PC-9 (cell line): ENCODE data around the gene OLFM4. TPM values are rescaled to one million over a fixed set of nuclear protein-coding genes. Genes with fewer than 3 reads are reported as not detected.

ENCODE experiments used
- BruUV-seq: library from RNA; stranded (reverse); fragments of 400-500 nt; replicated peaks from 2 replicates; lab custom pipeline; 2021; lab: Mats Ljungman, UMichigan
- CTCF ChIA-PET: fragments of 300-600 bp; sonication (Branson Sonifier 250); formaldehyde crosslinking; loops from one replicate; lab custom pipeline; 2022; ENCODE audit warnings: antibody characterized with exemption; lab: Charles Lee
- POLR2A ChIA-PET: fragments of 300-600 bp; sonication (Branson Sonifier 250); formaldehyde crosslinking; loops from one replicate; lab custom pipeline; 2022; ENCODE audit warnings: antibody characterized with exemption; ENCODE audit not compliant: unreplicated experiment; lab: Charles Lee
- DNase-seq, 2 experiments: peaks; one replicate each; pipeline versions ENCODE4 v3.0.0 to v3.0.0-alpha.2; 2015 to 2022; ENCODE audit warnings: mixed read lengths in 1 of 2
- H2AFZ ChIP-seq: fragments of 200-600 bp; sonication (generic); 2 replicates; pipeline ENCODE4 v1.8.1; 2017; ENCODE audit warnings: antibody characterized with exemption
- H3F3A ChIP-seq: fragments of 200-600 bp; sonication (generic); 2 replicates; pipeline ENCODE4 v1.8.1; 2017; ENCODE audit warnings: antibody characterized with exemption, mild to moderate bottlenecking, low read depth; ENCODE audit not compliant: insufficient read depth
- H3K27ac ChIP-seq: fragments of 200-600 bp; sonication (generic); 2 replicates; pipeline ENCODE4 v1.6.1; 2016; ENCODE audit warnings: mixed run types
- H3K27me3 ChIP-seq: fragments of 200-600 bp; sonication (generic); 2 replicates; pipeline ENCODE4 v1.6.1; 2016; ENCODE audit warnings: low read depth, mixed run types; ENCODE audit not compliant: insufficient read depth
- H3K36me3 ChIP-seq: fragments of 200-600 bp; sonication (generic); 2 replicates; pipeline ENCODE4 v1.6.1; 2016; ENCODE audit warnings: low read depth, mixed run types
- H3K4me1 ChIP-seq: fragments of 200-600 bp; sonication (generic); replicated peaks from 2 replicates; pipeline ENCODE4 v1.6.1; 2016; ENCODE audit warnings: mixed run types; ENCODE audit not compliant: insufficient read depth
- H3K4me2 ChIP-seq: fragments of 200-600 bp; sonication (generic); 2 replicates; pipeline ENCODE4 v1.6.1; 2017; ENCODE audit warnings: mixed run types
- H3K4me3 ChIP-seq: fragments of 200-600 bp; sonication (generic); 2 replicates; pipeline ENCODE4 v1.6.1; 2016; ENCODE audit warnings: mixed run types
- H3K79me2 ChIP-seq: fragments of 200-600 bp; sonication (generic); 2 replicates; pipeline ENCODE4 v1.6.1; 2017; ENCODE audit warnings: low read depth, mixed run types
- H3K9me2 ChIP-seq: fragments of 200-600 bp; sonication (generic); 2 replicates; pipeline ENCODE4 v1.8.1; 2017; ENCODE audit warnings: mild to moderate bottlenecking; ENCODE audit not compliant: insufficient read depth
- H3K9me3 ChIP-seq: fragments of 200-600 bp; sonication (generic); 2 replicates; pipeline ENCODE4 v1.8.1; 2016; ENCODE audit warnings: low read depth; ENCODE audit not compliant: insufficient read depth
- H4K20me1 ChIP-seq: fragments of 200-600 bp; sonication (generic); 2 replicates; pipeline ENCODE4 v1.8.1; 2017; ENCODE audit not compliant: insufficient read depth
- EZH2 ChIP-seq: fragments of 200-600 bp; sonication (generic); IDR thresholded peaks from 2 replicates; pipeline ENCODE4 v1.8.0; 2017; ENCODE audit warnings: antibody characterized with exemption, low read depth
- intact Hi-C: fragments of 100-400 bp; cut with micrococcal nuclease; formaldehyde crosslinking; loops from one replicate; pipeline ENCODE4 v1.10.0; 2022; ENCODE audit not compliant: unreplicated experiment
- total RNA-seq: library from RNA; stranded (reverse); gene quantifications from 2 replicates; pipeline ENCODE4 v1.2.3, GENCODE V29; 2021
- TF ChIP-seq, protein P1 (sequence below): fragments of 200-600 bp; sonication (generic); conservative IDR thresholded peaks from 2 replicates; pipeline ENCODE4 v1.6.1; 2017; ENCODE audit warnings: mixed run types, antibody characterized with exemption, mild to moderate bottlenecking, moderate library complexity

OLFM4 gene
- total RNA-seq, 1 experiment from 2014 or later: not detected

GRCh38 chr13:53001444-53002225, 27.0 kb upstream of the OLFM4 start:
- ChIA-PET CTCF (no interaction called here), POLR2A (no interaction called here)
- Histone ChIP-seq H3K9me2 (no peaks in the 10 kb centered on the region), H3K79me2 (no peaks in the 10 kb centered on the region), H3K4me1 (no peaks in the 10 kb centered on the region), H3K4me2 (no peak overlapping the region), H2AFZ (no peak overlapping the region), H3F3A (no peaks in the 10 kb centered on the region), H4K20me1 (no peaks in the 10 kb centered on the region; the same call in 1 of the 2 replicates), H3K27me3 (peaks cover 14% of the 10 kb centered on the region; the same call in 1 of the 2 replicates), H3K9me3 (no peaks in the 10 kb centered on the region), H3K27ac (no peak overlapping the region), H3K4me3 (no peak overlapping the region), H3K36me3 (no peaks in the 10 kb centered on the region)
- intact Hi-C loops: no loop called here
- no TSS peak for BruUV-seq
- no peak for DNase-seq
- TF ChIP-seq, protein P1, sequence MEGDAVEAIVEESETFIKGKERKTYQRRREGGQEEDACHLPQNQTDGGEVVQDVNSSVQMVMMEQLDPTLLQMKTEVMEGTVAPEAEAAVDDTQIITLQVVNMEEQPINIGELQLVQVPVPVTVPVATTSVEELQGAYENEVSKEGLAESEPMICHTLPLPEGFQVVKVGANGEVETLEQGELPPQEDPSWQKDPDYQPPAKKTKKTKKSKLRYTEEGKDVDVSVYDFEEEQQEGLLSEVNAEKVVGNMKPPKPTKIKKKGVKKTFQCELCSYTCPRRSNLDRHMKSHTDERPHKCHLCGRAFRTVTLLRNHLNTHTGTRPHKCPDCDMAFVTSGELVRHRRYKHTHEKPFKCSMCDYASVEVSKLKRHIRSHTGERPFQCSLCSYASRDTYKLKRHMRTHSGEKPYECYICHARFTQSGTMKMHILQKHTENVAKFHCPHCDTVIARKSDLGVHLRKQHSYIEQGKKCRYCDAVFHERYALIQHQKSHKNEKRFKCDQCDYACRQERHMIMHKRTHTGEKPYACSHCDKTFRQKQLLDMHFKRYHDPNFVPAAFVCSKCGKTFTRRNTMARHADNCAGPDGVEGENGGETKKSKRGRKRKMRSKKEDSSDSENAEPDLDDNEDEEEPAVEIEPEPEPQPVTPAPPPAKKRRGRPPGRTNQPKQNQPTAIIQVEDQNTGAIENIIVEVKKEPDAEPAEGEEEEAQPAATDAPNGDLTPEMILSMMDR: no peak
- no peak for TF ChIP-seq EZH2

- Histone ChIP-seq H3K4me1 (no peaks in the 10 kb centered on the region), H3K27ac (no peak overlapping the region), H3K4me3 (no peak overlapping the region), H3K9me2 (no peaks in the 10 kb centered on the region), H3K9me3 (no peaks in the 10 kb centered on the region), H4K20me1 (no peaks in the 10 kb centered on the region; the same call in 1 of the 2 replicates), H3K79me2 (no peaks in the 10 kb centered on the region), H3F3A (no peaks in the 10 kb centered on the region), H3K27me3 (peaks cover 14% of the 10 kb centered on the region; the same call in 1 of the 2 replicates), H3K36me3 (no peaks in the 10 kb centered on the region), H2AFZ (no peak overlapping the region), H3K4me2 (no peak overlapping the region)
- TF ChIP-seq EZH2: no peak
- TF ChIP-seq, protein P1: no peak
- intact Hi-C loops: no loop called here
- no TSS peak for BruUV-seq
- ChIA-PET POLR2A (no interaction called here), CTCF (no interaction called here)
- no peak for DNase-seq
Observed at GRCh38 chr13:53004573-53004972, 24.0 kb upstream of the OLFM4 start.

DNA sequence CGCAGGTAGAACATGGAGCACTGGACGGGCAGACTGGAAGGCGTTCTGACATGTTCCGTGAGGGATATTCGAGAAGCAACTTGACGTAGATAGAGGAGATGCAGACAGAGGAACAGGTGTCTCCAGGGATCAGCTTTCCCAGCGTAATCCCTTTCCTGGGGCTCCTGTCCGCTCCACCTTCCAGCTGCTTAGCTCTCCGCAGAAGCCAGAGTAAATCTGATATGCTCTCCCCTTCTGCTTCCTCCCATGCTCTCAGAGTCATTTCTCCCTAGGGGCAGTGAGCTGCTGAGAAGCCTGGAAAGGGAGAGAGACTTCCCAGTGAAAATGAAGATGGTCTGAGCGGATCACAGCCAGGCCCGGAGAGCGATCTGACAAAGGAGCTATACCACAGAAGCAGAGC, 23.0 kb upstream of the OLFM4 start:
- H3K4me1 ChIP-seq: no peaks in the 10 kb centered on the region
- TF ChIP-seq, protein P1: no peak
- no peak for TF ChIP-seq EZH2
- H3K4me2 ChIP-seq: no peak overlapping the region
- peaks cover 9% of the 10 kb centered on the region; the same call in 1 of the 2 replicates for H3K27me3 ChIP-seq
- no peak overlapping the region for H3K27ac ChIP-seq
- H4K20me1 ChIP-seq: no peaks in the 10 kb centered on the region; the same call in 1 of the 2 replicates
- no peaks in the 10 kb centered on the region for H3K9me3 ChIP-seq
- H3K79me2 ChIP-seq: no peaks in the 10 kb centered on the region
- DNase-seq: no peak
- no TSS peak for BruUV-seq
- H3F3A ChIP-seq: no peaks in the 10 kb centered on the region
- intact Hi-C loops: no loop called here
- H3K9me2 ChIP-seq: no peaks in the 10 kb centered on the region
- POLR2A ChIA-PET: no interaction called here
- no peaks in the 10 kb centered on the region for H3K36me3 ChIP-seq
- CTCF ChIA-PET: no interaction called here
- H2AFZ ChIP-seq: no peak overlapping the region
- no peak overlapping the region for H3K4me3 ChIP-seq
